Skeletal muscle satellite cell (primary cell): ENCODE measurements around the gene CRHR2.
A peak's percentile ranks its signal among the peaks of the same experiment; 100 is the strongest.

Source experiments
- H3K27me3 ChIP-seq: 2 replicates; pipeline ENCODE4 v1.7.0; 2013; ENCODE audit warnings: low read length; ENCODE audit not compliant: control insufficient read depth, insufficient read depth
- H3K36me3 ChIP-seq: 2 replicates; pipeline ENCODE4 v1.7.0; 2013; ENCODE audit warnings: mild to moderate bottlenecking, control low read depth, low read length; ENCODE audit not compliant: insufficient read depth
- H3K4me1 ChIP-seq: 2 replicates; pipeline ENCODE4 v1.7.0; 2013; ENCODE audit warnings: low read length; ENCODE audit not compliant: control insufficient read depth, insufficient read depth
- H3K4me2 ChIP-seq: 2 replicates; pipeline ENCODE4 v1.7.0; 2013; ENCODE audit warnings: mild to moderate bottlenecking, low read length
- H3K4me3 ChIP-seq: 2 replicates; pipeline ENCODE4 v1.7.0; 2013; ENCODE audit warnings: low read length
- H3K9ac ChIP-seq: 2 replicates; pipeline ENCODE4 v1.7.0; 2013; ENCODE audit warnings: mild to moderate bottlenecking, low read depth, low read length, moderate library complexity
- H3K9me3 ChIP-seq: replicated peaks from 2 replicates; pipeline ENCODE4 v1.7.0; 2013; ENCODE audit warnings: mild to moderate bottlenecking, control low read depth, low read length

Gene CRHR2

GRCh38 chr7:30630986-30631385 lies 51.3 kb downstream of the CRHR2 start:
- peaks cover 93% of the 10 kb centered on the region for H3K36me3 ChIP-seq
- no peak overlapping the region for H3K4me3 ChIP-seq
- H3K4me2 ChIP-seq, result no peak overlapping the region

GRCh38 chr7:30627026-30627425 lies 55.2 kb downstream of the CRHR2 start:
- H3K27me3 ChIP-seq, result no peaks in the 10 kb centered on the region
- no peak overlapping the region for H3K4me3 ChIP-seq
- H3K9me3 ChIP-seq, result no peaks in the 10 kb centered on the region
- peaks cover 87% of the 10 kb centered on the region for H3K36me3 ChIP-seq
- H3K4me1 ChIP-seq, result no peaks in the 10 kb centered on the region
- no peak overlapping the region for H3K9ac ChIP-seq
- H3K4me2 ChIP-seq, result no peak overlapping the region

More at GRCh38 chr7:30630986-30631385, 51.3 kb downstream of the CRHR2 start:
- Histone ChIP-seq H3K9ac (no peak overlapping the region), H3K9me3 (no peaks in the 10 kb centered on the region), H3K27me3 (no peaks in the 10 kb centered on the region), H3K4me1 (no peaks in the 10 kb centered on the region)

GRCh38 chr7:30625283-30625682 lies 57.0 kb downstream of the CRHR2 start:
- H3K9me3 ChIP-seq, result no peaks in the 10 kb centered on the region

DNA sequence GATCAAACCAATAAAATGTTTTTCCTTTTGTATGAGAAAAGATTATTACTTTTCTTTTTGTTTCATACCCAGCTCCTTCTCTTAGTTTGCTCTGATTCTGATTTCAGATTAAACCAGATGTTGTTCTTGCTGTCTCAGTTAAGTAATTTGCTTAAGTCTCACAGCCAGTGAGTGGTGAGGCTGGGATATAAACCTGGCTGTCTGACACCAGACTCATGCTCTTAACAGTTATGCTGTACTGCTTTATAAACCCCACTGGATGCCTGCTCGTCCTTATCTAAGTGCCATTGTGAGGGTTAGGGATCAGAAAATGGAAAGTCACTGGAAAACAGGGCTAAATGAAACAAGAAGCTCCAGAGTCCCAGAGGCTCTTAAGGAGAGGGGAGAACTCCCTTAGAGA lies 63.3 kb downstream of the CRHR2 start:
- no peaks in the 10 kb centered on the region for H3K27me3 ChIP-seq
- H3K4me1 ChIP-seq, result peaks cover 2% of the 10 kb centered on the region
- H3K36me3 ChIP-seq, result peaks cover 83% of the 10 kb centered on the region
- H3K4me2 ChIP-seq, result no peak overlapping the region
- no peak overlapping the region for H3K4me3 ChIP-seq
- H3K9me3 ChIP-seq, result no peaks in the 10 kb centered on the region
- no peak overlapping the region for H3K9ac ChIP-seq

More at GRCh38 chr7:30625283-30625682, 57.0 kb downstream of the CRHR2 start:
- Histone ChIP-seq H3K4me2 (no peak overlapping the region), H3K4me1 (no peaks in the 10 kb centered on the region), H3K4me3 (no peak overlapping the region), H3K9ac (no peak overlapping the region), H3K27me3 (no peaks in the 10 kb centered on the region), H3K36me3 (peaks cover 86% of the 10 kb centered on the region)

- Histone ChIP-seq H3K9me3 (no peaks in the 10 kb centered on the region), H3K36me3 (peaks cover 83% of the 10 kb centered on the region), H3K9ac (no peak overlapping the region), H3K27me3 (no peaks in the 10 kb centered on the region), H3K4me1 (peaks cover 9% of the 10 kb centered on the region), H3K4me3 (no peak overlapping the region), H3K4me2 (no peak overlapping the region)
These were observed 64.1 kb downstream of the CRHR2 start for GRCh38 chr7:30618080-30618676.

DNA sequence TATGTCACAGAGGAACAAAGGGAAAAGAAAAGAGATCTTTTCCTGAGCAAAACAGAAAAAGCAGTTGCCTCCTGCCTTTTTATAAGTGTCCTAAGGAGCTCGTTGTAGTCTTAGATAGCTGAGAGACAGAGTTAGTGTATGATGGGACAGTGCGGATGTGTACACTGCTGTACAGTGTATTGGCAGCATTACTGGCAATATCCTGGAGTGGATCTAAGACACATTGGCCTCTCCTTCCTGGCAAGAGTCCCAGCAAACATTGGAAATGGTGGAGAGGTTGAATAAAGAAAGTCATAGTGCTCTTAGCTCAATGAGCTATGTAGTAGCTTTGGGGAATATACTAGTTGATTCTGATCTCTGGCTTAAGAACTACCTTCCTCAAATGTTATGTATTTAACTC lies 64.9 kb downstream of the CRHR2 start:
- Histone ChIP-seq H3K9ac (no peak overlapping the region), H3K27me3 (no peaks in the 10 kb centered on the region), H3K4me2 (no peak overlapping the region), H3K4me1 (peaks cover 18% of the 10 kb centered on the region), H3K36me3 (peaks cover 87% of the 10 kb centered on the region), H3K9me3 (no peaks in the 10 kb centered on the region), H3K4me3 (no peak overlapping the region)

DNA sequence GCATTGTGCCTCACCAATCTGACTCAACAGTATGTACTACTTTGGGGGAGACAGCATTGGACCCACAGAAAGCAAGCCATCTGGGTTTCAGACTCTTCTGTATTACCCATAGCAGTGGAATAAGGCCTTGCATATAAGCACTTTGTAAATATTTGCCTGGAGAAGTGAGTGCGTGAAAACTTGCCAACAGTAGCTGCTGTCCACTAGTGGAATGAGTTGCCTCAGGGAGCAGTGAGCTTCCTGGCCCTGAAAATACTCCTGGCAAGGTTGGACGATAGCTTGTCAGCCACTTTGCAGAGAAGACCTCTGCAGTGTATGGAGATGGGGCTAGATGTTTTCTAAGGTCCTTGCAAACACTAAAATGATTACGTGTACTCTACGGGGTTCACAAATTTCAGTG lies 65.9 kb downstream of the CRHR2 start:
- Histone ChIP-seq H3K4me1 (peaks cover 23% of the 10 kb centered on the region), H3K9me3 (no peaks in the 10 kb centered on the region), H3K36me3 (peaks cover 82% of the 10 kb centered on the region), H3K27me3 (no peaks in the 10 kb centered on the region), H3K9ac (no peak overlapping the region), H3K4me2 (no peak overlapping the region), H3K4me3 (no peak overlapping the region)

GRCh38 chr7:30613366-30614325 lies 68.6 kb downstream of the CRHR2 start:
- H3K4me3 ChIP-seq, result no peak overlapping the region
- no peak overlapping the region for H3K4me2 ChIP-seq
- no peaks in the 10 kb centered on the region for H3K27me3 ChIP-seq
- H3K9me3 ChIP-seq, result no peaks in the 10 kb centered on the region
- H3K4me1 ChIP-seq, result peaks cover 23% of the 10 kb centered on the region
- peak overlapping the region; percentile 11 for H3K9ac ChIP-seq
- H3K36me3 ChIP-seq, result peaks cover 83% of the 10 kb centered on the region

DNA sequence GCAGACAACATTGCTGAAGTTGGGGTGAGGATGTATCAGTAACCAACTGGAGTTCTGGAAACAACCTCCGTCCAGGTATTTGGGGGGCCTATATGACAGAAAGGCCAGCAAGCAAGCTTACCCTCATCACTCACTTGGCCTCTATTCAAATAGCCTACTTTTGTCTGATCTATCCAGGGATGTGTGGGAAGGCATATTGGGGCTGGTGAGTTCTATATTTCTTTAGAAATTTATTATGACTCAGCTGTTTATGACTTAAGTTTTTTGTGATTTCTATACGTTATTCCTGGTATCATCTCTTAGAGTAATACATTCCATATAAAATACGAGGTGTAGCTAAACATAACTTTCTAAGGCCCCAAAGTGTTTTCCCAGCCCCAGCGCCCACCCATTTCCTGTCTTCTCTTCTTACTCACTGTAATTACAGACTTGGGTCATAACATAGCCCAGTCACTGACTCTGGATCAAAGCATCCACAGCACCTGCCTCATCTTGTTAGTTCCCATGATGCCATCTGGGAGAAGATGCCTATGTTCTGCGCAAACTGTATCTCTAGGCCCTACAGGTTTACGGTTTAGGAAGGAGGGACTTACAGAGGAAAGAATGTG lies 69.5 kb downstream of the CRHR2 start:
- Histone ChIP-seq H3K9ac (peak overlapping the region; percentile 11), H3K27me3 (no peaks in the 10 kb centered on the region), H3K9me3 (no peaks in the 10 kb centered on the region), H3K4me3 (no peak overlapping the region), H3K4me2 (no peak overlapping the region), H3K4me1 (peaks cover 23% of the 10 kb centered on the region), H3K36me3 (peaks cover 84% of the 10 kb centered on the region)

GRCh38 chr7:30605832-30606231 lies 76.4 kb downstream of the CRHR2 start:
- no peaks in the 10 kb centered on the region for H3K9me3 ChIP-seq
- H3K36me3 ChIP-seq, result peaks cover 85% of the 10 kb centered on the region
- H3K4me1 ChIP-seq, result peaks cover 8% of the 10 kb centered on the region
- H3K4me3 ChIP-seq, result no peak overlapping the region
- no peaks in the 10 kb centered on the region for H3K27me3 ChIP-seq
- H3K9ac ChIP-seq, result no peak overlapping the region
- no peak overlapping the region for H3K4me2 ChIP-seq

DNA sequence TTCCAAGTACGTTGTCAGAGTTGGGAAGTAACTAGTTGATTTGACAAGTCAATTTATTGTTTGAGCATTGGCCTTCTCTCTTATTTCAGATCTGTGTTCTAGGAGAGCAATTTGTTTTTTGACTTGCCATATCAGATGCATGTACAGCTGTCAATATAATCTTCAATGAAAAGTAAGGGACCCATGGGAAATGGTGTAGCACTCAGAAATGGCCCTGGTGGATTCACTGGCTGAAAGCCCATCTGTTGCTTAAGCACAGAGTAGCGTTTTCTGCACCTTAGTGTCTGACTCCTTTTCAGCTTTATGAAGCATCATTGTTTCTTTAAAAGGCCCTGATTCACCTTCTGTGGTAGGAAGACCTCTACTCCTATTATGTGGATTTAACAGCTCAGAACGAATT lies 77.4 kb downstream of the CRHR2 start:
- Histone ChIP-seq H3K4me2 (no peak overlapping the region), H3K9ac (no peak overlapping the region), H3K4me3 (no peak overlapping the region), H3K4me1 (peaks cover 8% of the 10 kb centered on the region), H3K9me3 (no peaks in the 10 kb centered on the region), H3K36me3 (peaks cover 85% of the 10 kb centered on the region), H3K27me3 (no peaks in the 10 kb centered on the region)
